GM18861 (cell line): ENCODE measurements around the gene PALLD.

ENCODE experiments used
- ATAC-seq: cut with Tn5 transposase; IDR thresholded peaks from one replicate; pipeline ENCODE4 v1.9.1; 2021; ENCODE audit not compliant: unreplicated experiment

The PALLD gene

GRCh38 chr4:168614281-168615057 lies 117.6 kb downstream of the PALLD start:
- no peak for ATAC-seq

- ATAC-seq: no peak
These were observed 118.6 kb downstream of the PALLD start for GRCh38 chr4:168615294-168616065.

- no peak for ATAC-seq
These were observed 121.9 kb downstream of the PALLD start for GRCh38 chr4:168618577-168619265.

- no peak for ATAC-seq
These were observed 122.4 kb downstream of the PALLD start for GRCh38 chr4:168619266-168619631.

- ATAC-seq: no peak
These were observed 125.1 kb downstream of the PALLD start for GRCh38 chr4:168621806-168622589.

GRCh38 chr4:168622600-168622999 lies 125.7 kb downstream of the PALLD start:
- no peak for ATAC-seq

GRCh38 chr4:168623011-168623410 lies 126.2 kb downstream of the PALLD start:
- ATAC-seq: no peak

GRCh38 chr4:168623484-168623883 lies 126.6 kb downstream of the PALLD start:
- no peak for ATAC-seq

GRCh38 chr4:168628251-168628650 lies 131.4 kb downstream of the PALLD start:
- ATAC-seq: no peak

- no peak for ATAC-seq
These were observed 132.7 kb downstream of the PALLD start for GRCh38 chr4:168629566-168629965.

GRCh38 chr4:168630445-168631187 lies 133.8 kb downstream of the PALLD start:
- no peak for ATAC-seq

GRCh38 chr4:168631241-168632162 lies 134.7 kb downstream of the PALLD start:
- ATAC-seq: no peak

- no peak for ATAC-seq
These were observed 135.5 kb downstream of the PALLD start for GRCh38 chr4:168632301-168632725.

- ATAC-seq: no peak
These were observed 136.2 kb downstream of the PALLD start for GRCh38 chr4:168633064-168633463.

- no peak for ATAC-seq
These were observed 136.6 kb downstream of the PALLD start for GRCh38 chr4:168633496-168633895.

- ATAC-seq: no peak
These were observed 137.5 kb downstream of the PALLD start for GRCh38 chr4:168634276-168634802.

- no peak for ATAC-seq
These were observed 139.2 kb downstream of the PALLD start for GRCh38 chr4:168636040-168636439.

- no peak for ATAC-seq
These were observed 139.8 kb downstream of the PALLD start for GRCh38 chr4:168636506-168637196.
